ENCODE measurements around the gene STPG3.

DNA sequence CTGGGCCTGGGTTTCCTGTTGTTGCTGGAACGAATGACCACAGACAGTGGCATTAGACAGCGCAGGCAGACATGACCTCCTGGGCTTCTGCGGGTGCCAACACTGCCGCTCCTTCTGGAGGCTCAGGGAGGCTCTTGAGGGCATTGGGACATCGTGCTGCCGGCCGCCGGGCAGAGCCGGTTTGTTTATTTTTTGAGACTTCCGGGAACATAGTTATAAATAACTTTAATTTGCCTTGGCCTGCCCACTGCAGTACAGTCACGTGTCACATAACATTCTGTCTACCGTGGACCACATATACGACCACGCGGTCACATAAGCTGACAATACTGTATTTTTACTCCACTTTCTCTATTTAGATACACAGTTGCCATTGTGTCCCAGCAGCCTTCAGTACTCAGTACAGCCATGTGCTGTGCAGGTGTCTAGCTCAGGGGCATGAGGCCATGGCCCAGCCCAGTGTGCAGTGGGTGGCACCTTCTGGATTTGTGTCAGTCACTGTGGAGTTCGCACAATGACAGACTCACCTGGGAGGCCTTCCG, 18.2 kb downstream of the STPG3 start:
- no peak for TF ChIP-seq POLR2A (IDR thresholded peaks at IDR 0.05; ENCODE audit: extremely low read depth, insufficient read length)
- TF ChIP-seq, protein P1, sequence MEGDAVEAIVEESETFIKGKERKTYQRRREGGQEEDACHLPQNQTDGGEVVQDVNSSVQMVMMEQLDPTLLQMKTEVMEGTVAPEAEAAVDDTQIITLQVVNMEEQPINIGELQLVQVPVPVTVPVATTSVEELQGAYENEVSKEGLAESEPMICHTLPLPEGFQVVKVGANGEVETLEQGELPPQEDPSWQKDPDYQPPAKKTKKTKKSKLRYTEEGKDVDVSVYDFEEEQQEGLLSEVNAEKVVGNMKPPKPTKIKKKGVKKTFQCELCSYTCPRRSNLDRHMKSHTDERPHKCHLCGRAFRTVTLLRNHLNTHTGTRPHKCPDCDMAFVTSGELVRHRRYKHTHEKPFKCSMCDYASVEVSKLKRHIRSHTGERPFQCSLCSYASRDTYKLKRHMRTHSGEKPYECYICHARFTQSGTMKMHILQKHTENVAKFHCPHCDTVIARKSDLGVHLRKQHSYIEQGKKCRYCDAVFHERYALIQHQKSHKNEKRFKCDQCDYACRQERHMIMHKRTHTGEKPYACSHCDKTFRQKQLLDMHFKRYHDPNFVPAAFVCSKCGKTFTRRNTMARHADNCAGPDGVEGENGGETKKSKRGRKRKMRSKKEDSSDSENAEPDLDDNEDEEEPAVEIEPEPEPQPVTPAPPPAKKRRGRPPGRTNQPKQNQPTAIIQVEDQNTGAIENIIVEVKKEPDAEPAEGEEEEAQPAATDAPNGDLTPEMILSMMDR (IDR thresholded peaks at IDR 0.05; ENCODE audit: low read depth, low read length) = no peak
- TF ChIP-seq, protein P2, sequence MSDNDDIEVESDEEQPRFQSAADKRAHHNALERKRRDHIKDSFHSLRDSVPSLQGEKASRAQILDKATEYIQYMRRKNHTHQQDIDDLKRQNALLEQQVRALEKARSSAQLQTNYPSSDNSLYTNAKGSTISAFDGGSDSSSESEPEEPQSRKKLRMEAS (IDR thresholded peaks at IDR 0.05; ENCODE audit: low read depth, low read length) = no peak
- no peak for TF ChIP-seq MYC (IDR thresholded peaks at IDR 0.05; ENCODE audit: low read depth, low read length)

Data from NB4 (cell line).